OCI-LY7 (cell line): ENCODE data around the gene FMO2. TPM values are rescaled to one million over a fixed set of nuclear protein-coding genes. Genes with fewer than 3 reads are reported as not detected.

Experiments
- BruUV-seq: library from RNA; stranded (reverse); fragments of 400-500 nt; replicated peaks from 2 replicates; lab custom pipeline; 2021; lab: Mats Ljungman, UMichigan
- CTCF ChIA-PET: fragments of 300-600 bp; sonication (Branson Sonifier 250); formaldehyde crosslinking; loops from one replicate; lab custom pipeline; 2022; ENCODE audit warnings: antibody characterized with exemption; ENCODE audit not compliant: unreplicated experiment; lab: Charles Lee
- POLR2A ChIA-PET: fragments of 300-600 bp; sonication (Branson Sonifier 250); formaldehyde crosslinking; loops from one replicate; lab custom pipeline; 2022; ENCODE audit warnings: antibody characterized with exemption; lab: Charles Lee
- DNase-seq: peaks from one replicate; pipeline ENCODE4 v3.0.0-alpha.2; 2015; ENCODE audit warnings: low spot score
- H2AFZ ChIP-seq: fragments of 200-600 bp; sonication (generic), shearing (Covaris generic); 2 replicates; pipeline ENCODE4 v1.6.1; 2014; ENCODE audit warnings: mild to moderate bottlenecking, antibody characterized with exemption, low read length, moderate library complexity
- H3K27ac ChIP-seq: fragments of 200-600 bp; sonication (generic); 2 replicates; pipeline ENCODE4 v1.5.1; 2014; ENCODE audit warnings: mixed run types, low read depth, mild to moderate bottlenecking, moderate library complexity, low read length, inconsistent platforms; ENCODE audit not compliant: poor library complexity, severe bottlenecking
- H3K36me3 ChIP-seq: fragments of 200-600 bp; sonication (generic); 2 replicates; pipeline ENCODE4 v1.6.1; 2014; ENCODE audit warnings: mild to moderate bottlenecking, antibody characterized with exemption, low read length, moderate library complexity, mixed read lengths; ENCODE audit not compliant: insufficient read depth
- H3K4me1 ChIP-seq: fragments of 200-600 bp; sonication (generic); 2 replicates; pipeline ENCODE4 v1.5.1; 2014; ENCODE audit warnings: mild to moderate bottlenecking, low read length; ENCODE audit not compliant: insufficient read depth, poor library complexity, severe bottlenecking
- H3K4me2 ChIP-seq: fragments of 200-600 bp; sonication (generic); 2 replicates; pipeline ENCODE4 v1.6.1; 2014; ENCODE audit warnings: mild to moderate bottlenecking, low read length
- H3K4me3 ChIP-seq: fragments of 200-600 bp; sonication (generic); 2 replicates; pipeline ENCODE4 v1.5.1; 2014; ENCODE audit warnings: mild to moderate bottlenecking, low read depth, low read length; ENCODE audit not compliant: poor library complexity, severe bottlenecking
- H3K79me2 ChIP-seq: fragments of 200-600 bp; sonication (generic); 2 replicates; pipeline ENCODE4 v1.6.1; 2016; ENCODE audit warnings: low read depth, mild to moderate bottlenecking, low read length, moderate library complexity, mixed read lengths; ENCODE audit not compliant: insufficient read depth
- H3K9me2 ChIP-seq: fragments of 200-600 bp; sonication (generic); 2 replicates; pipeline ENCODE4 v1.6.1; 2016; ENCODE audit warnings: mild to moderate bottlenecking, low read length, mixed read lengths; ENCODE audit not compliant: insufficient read depth
- H3K9me3 ChIP-seq: fragments of 200-600 bp; sonication (generic); 2 replicates; pipeline ENCODE4 v1.6.1; 2014; ENCODE audit warnings: mild to moderate bottlenecking, mixed run types, low read length, mixed read lengths
- H4K20me1 ChIP-seq: fragments of 200-600 bp; sonication (generic); 2 replicates; pipeline ENCODE4 v1.6.1; 2014; ENCODE audit warnings: mild to moderate bottlenecking, antibody characterized with exemption, low read length, moderate library complexity, mixed read lengths; ENCODE audit not compliant: insufficient read depth
- CTCF ChIP-seq: fragments of 200-600 bp; sonication (generic); conservative IDR thresholded peaks from 2 replicates; pipeline ENCODE4 v1.5.1; 2014; ENCODE audit warnings: mild to moderate bottlenecking, antibody characterized with exemption, low read length, moderate library complexity, mixed read lengths
- EZH2phosphoT487 ChIP-seq: fragments of 200-600 bp; sonication (generic); IDR thresholded peaks from 2 replicates; pipeline ENCODE4 v1.6.1; 2018; ENCODE audit warnings: low read depth, borderline replicate concordance, mild to moderate bottlenecking, mixed run types, antibody characterized with exemption, low read length, moderate library complexity, mixed read lengths
- intact Hi-C: fragments of 100-400 bp; cut with micrococcal nuclease; formaldehyde crosslinking; loops from one replicate; pipeline ENCODE4 v1.10.0; 2022; ENCODE audit not compliant: unreplicated experiment
- total RNA-seq, 2 experiments: library from RNA; depleted of rRNA in 1 of 2; stranded (reverse); fragments of >200 nt in 1 of 2; shearing (Covaris generic) in 1 of 2; gene quantifications; 2 replicates each; pipeline ENCODE4 v1.2.3, GENCODE V29; 2014 to 2022

Gene FMO2
- total RNA-seq, 2 experiments from 2014 or later, result not detected

DNA sequence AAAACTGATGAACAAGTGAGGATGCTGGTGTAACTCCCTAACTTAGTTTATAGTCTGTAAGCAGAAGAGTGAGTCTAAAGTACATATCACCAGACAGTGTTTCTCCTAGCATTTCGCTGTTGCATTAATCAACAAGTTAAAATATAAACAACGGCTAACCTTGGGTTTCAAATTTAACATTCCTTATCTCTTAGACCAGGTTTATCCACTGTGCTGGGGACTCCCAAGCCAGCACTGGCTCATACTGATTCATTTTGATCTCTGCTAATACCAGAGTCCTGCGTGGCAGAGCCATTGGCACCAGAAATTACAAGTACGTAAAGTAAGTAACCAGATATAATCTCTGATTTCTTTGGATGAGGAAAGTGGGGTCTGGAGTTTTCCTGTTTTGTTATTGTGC is 63.2 kb downstream of the FMO2 start, which contains the start of gene FMO1:
FMO1 (plus strand) TSS at position 193 of the 400 bp plus-strand sequence. CDS start 9,594 bp downstream, outside the sequence.
- POLR2A ChIA-PET, result interaction anchor here (0.5 to 4.8 kb wide), 2 partner anchors 43 to 65 kb away, joined by 4 to 28 read pairs; partner anchors contain the start of gene FMO4
- Histone ChIP-seq H4K20me1 (no peaks in the 10 kb centered on the region), H3K4me2 (peak within 1 kb of the TSS; percentile 87; the same call in 1 of the 2 replicates), H3K36me3 (peaks cover 17% of the 10 kb centered on the region), H3K27ac (no peak within 1 kb of the TSS), H3K9me2 (no peaks in the 10 kb centered on the region), H3K4me3 (no peak within 1 kb of the TSS), H3K4me1 (peaks cover 37% of the 10 kb centered on the region), H2AFZ (no peak within 1 kb of the TSS), H3K79me2 (peaks cover 13% of the 10 kb centered on the region; the same call in 1 of the 2 replicates), H3K9me3 (no peaks in the 10 kb centered on the region)
- no TSS peak for BruUV-seq
- CTCF ChIA-PET, result interaction anchor here (1.3 kb wide), 1 partner anchor 66 kb away, joined by 3 read pairs; the partner anchor contains the start of gene FMO4
- TF ChIP-seq EZH2phosphoT487, result no peak
- TF ChIP-seq CTCF, result no peak
- intact Hi-C loops, result no loop called here
- DNase-seq, result no peak

- H3K79me2 ChIP-seq, result peaks cover 13% of the 10 kb centered on the region; the same call in 1 of the 2 replicates
- no peaks in the 10 kb centered on the region for H4K20me1 ChIP-seq
- ChIA-PET POLR2A (interaction anchor here (1.0 to 4.8 kb wide), 2 partner anchors 64 to 242 kb away, joined by 3 to 28 read pairs; partner anchors contain the start of gene FMO4), CTCF (no interaction called here)
- H3K27ac ChIP-seq, result no peak overlapping the region
- peaks cover 42% of the 10 kb centered on the region for H3K4me1 ChIP-seq
- peaks cover 12% of the 10 kb centered on the region for H3K36me3 ChIP-seq
- TF ChIP-seq CTCF (no peak), EZH2phosphoT487 (no peak)
- no peaks in the 10 kb centered on the region for H3K9me3 ChIP-seq
- no peak for DNase-seq
- intact Hi-C loops, result no loop called here
- H3K4me2 ChIP-seq, result no peak overlapping the region
- H3K9me2 ChIP-seq, result no peaks in the 10 kb centered on the region
- BruUV-seq, result no TSS peak
- H2AFZ ChIP-seq, result no peak overlapping the region
- H3K4me3 ChIP-seq, result no peak overlapping the region
Observed at GRCh38 chr1:171248841-171249240, 63.7 kb downstream of the FMO2 start.

DNA sequence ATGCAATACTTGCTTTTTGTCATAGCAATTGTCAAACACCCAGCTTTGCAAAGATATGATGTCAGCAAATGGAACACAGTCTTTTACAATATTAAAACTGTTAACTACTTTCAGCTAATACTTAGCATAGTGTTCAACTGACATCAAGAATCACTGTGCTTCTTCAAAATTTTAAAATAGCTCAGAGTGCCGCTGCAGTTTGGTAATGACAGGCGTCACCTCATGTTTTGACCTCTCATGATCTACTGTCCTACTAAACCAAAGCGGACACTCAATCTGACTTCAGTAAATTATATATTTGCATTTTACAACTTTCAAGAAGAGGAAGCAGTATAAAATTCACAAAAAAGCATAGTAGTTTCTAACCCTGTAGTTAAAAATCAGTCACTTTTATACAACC is 65.2 kb downstream of the FMO2 start:
- CTCF ChIA-PET, result interaction anchor here (1.2 to 2.3 kb wide), 2 partner anchors 11 to 63 kb away, joined by 3 to 10 read pairs; partner anchors contain the start of gene FMO4

More for the DNA sequence above, 65.2 kb downstream of the FMO2 start:
- H3K27ac ChIP-seq, result no peak overlapping the region
- peaks cover 51% of the 10 kb centered on the region for H3K4me1 ChIP-seq
- intact Hi-C loops, result loop anchor here (5.0 kb wide), 3 partner anchors 237 to 718 kb away; partner anchors contain the start of genes GORAB, PRRC2C and VAMP4
- no peaks in the 10 kb centered on the region for H3K9me2 ChIP-seq
- no peaks in the 10 kb centered on the region for H4K20me1 ChIP-seq
- DNase-seq, result peak; percentile 17
- peaks cover 13% of the 10 kb centered on the region; the same call in 1 of the 2 replicates for H3K79me2 ChIP-seq
- peak overlapping the region; percentile 87 for H3K4me2 ChIP-seq
- peak overlapping the region; percentile 5; the same call in 1 of the 2 replicates for H2AFZ ChIP-seq
- no peaks in the 10 kb centered on the region for H3K9me3 ChIP-seq
- H3K36me3 ChIP-seq, result peaks cover 10% of the 10 kb centered on the region
- POLR2A ChIA-PET, result interaction anchor here (0.6 to 5.6 kb wide), 11 partner anchors 9 to 88 kb away, joined by 3 to 40 read pairs (median 3); partner anchors contain the start of gene FMO4
- TF ChIP-seq CTCF (no peak), EZH2phosphoT487 (no peak)
- BruUV-seq, result no TSS peak
- peak overlapping the region; percentile 76 for H3K4me3 ChIP-seq
